Measurements from ENCODE around the gene RAB40C.

GRCh38 chr16:667780-668518 lies 78.1 kb downstream of the RAB40C start, which contains the start of gene RHOT2:
- no peak for TF ChIP-seq EZH2phosphoT487 (IDR thresholded peaks at IDR 0.05; ENCODE audit: insufficient read depth, low read depth)
- TF ChIP-seq EZH2 (IDR thresholded peaks at IDR 0.05; ENCODE audit: insufficient read depth, poor library complexity, severe bottlenecking) = no peak
